ENCODE data around the gene TSPEAR. TPM values are rescaled to one million over a fixed set of nuclear protein-coding genes. Genes with fewer than 3 reads are reported as not detected.

The TSPEAR gene
- total RNA-seq, 3 donors from 2014 or later (not counting 1 experiment from before 2014, with no cell fraction given) = not detected

GRCh38 chr21:44734026-44734745, 22.8 kb upstream of the TSPEAR start:
- Mint-ChIP-seq H3K4me1 (peaks cover 0 to 6% of the 10 kb centered on the region in 2 donors), H3K9me3 (no peaks in the 10 kb centered on the region), H3K27me3 (ENCODE audit: low read depth in 2 of 2) (peaks cover 7 to 11% of the 10 kb centered on the region in 2 donors), H3K36me3 (no peaks in the 10 kb centered on the region), H3K4me3 (no peak overlapping the region), H3K27ac (no peak overlapping the region)
- TF ChIP-seq, protein P1, sequence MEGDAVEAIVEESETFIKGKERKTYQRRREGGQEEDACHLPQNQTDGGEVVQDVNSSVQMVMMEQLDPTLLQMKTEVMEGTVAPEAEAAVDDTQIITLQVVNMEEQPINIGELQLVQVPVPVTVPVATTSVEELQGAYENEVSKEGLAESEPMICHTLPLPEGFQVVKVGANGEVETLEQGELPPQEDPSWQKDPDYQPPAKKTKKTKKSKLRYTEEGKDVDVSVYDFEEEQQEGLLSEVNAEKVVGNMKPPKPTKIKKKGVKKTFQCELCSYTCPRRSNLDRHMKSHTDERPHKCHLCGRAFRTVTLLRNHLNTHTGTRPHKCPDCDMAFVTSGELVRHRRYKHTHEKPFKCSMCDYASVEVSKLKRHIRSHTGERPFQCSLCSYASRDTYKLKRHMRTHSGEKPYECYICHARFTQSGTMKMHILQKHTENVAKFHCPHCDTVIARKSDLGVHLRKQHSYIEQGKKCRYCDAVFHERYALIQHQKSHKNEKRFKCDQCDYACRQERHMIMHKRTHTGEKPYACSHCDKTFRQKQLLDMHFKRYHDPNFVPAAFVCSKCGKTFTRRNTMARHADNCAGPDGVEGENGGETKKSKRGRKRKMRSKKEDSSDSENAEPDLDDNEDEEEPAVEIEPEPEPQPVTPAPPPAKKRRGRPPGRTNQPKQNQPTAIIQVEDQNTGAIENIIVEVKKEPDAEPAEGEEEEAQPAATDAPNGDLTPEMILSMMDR (IDR thresholded peaks at IDR 0.05) = no peak
- Histone ChIP-seq H3K27me3 (ENCODE audit: control insufficient read depth, insufficient read depth, low read length) (no peaks in the 10 kb centered on the region), H3K27ac (ENCODE audit: low read length) (no peak overlapping the region), H3K4me3 (ENCODE audit: low read length) (no peak overlapping the region), H3K36me3 (ENCODE audit: control insufficient read depth, insufficient read depth, low read length) (no peaks in the 10 kb centered on the region), H3K4me1 (ENCODE audit: control insufficient read depth, insufficient read depth, low read length) (no peaks in the 10 kb centered on the region), H3K9me3 (ENCODE audit: control insufficient read depth, insufficient read depth, low read length) (peaks cover 9% of the 10 kb centered on the region)
- ATAC-seq (no peak), DNase-seq (no peak)
- WGBS (ENCODE audit: insufficient coverage) = 89% methylated on average over 20 of the region's 21 CpGs
- intact Hi-C loops (cut with micrococcal nuclease) = no loop called here

DNA sequence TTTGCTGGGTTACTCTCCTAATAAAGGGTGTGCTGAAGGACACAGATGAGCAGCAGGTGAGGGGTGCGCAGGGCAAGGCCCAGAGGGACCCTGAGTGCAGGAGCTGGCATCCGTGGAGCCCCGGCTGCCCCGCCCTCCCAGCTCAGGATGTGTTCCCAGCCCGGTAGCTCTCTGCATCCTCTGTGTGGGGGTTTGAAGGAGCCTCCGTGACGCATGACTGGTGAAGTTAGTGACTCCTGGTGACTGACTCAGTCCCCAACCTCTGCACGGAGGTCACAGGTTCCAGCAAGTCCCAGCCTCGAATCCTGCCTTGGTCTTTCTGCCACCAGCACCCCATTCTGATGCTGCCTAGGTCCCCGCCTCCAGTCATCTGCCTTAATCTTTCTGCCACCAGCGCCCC, 21.6 kb upstream of the TSPEAR start:
- DNase-seq = no peak
- Histone ChIP-seq H3K36me3 (ENCODE audit: control insufficient read depth, insufficient read depth, low read length) (no peaks in the 10 kb centered on the region), H3K9me3 (ENCODE audit: control insufficient read depth, insufficient read depth, low read length) (no peaks in the 10 kb centered on the region), H3K27ac (ENCODE audit: low read length) (no peak overlapping the region), H3K27me3 (ENCODE audit: control insufficient read depth, insufficient read depth, low read length) (no peaks in the 10 kb centered on the region), H3K4me3 (ENCODE audit: low read length) (no peak overlapping the region), H3K4me1 (ENCODE audit: control insufficient read depth, insufficient read depth, low read length) (no peaks in the 10 kb centered on the region)
- H3K9me3 Mint-ChIP-seq = no peaks in the 10 kb centered on the region
- H3K36me3 Mint-ChIP-seq = no peaks in the 10 kb centered on the region
- peaks cover 0 to 8% of the 10 kb centered on the region in 2 donors for H3K4me1 Mint-ChIP-seq
- TF ChIP-seq, protein P1 (IDR thresholded peaks at IDR 0.05) = no peak
- no peak for ATAC-seq
- H3K27ac Mint-ChIP-seq = no peak overlapping the region
- intact Hi-C loops (cut with micrococcal nuclease) = no loop called here
- 87% methylated on average over 11 of the region's 11 CpGs for WGBS (ENCODE audit: insufficient coverage)
- peaks cover 9 to 14% of the 10 kb centered on the region in 2 donors for H3K27me3 Mint-ChIP-seq (ENCODE audit: low read depth in 2 of 2)
- H3K4me3 Mint-ChIP-seq = no peak overlapping the region

GRCh38 chr21:44732263-44732662, 20.9 kb upstream of the TSPEAR start:
- 94% methylated on average over 10 of the region's 10 CpGs for WGBS (ENCODE audit: insufficient coverage)
- ATAC-seq = no peak
- no peaks in the 10 kb centered on the region for H3K4me1 ChIP-seq (ENCODE audit: control insufficient read depth, insufficient read depth, low read length)
- no peaks in the 10 kb centered on the region for H3K9me3 ChIP-seq (ENCODE audit: control insufficient read depth, insufficient read depth, low read length)
- no peak overlapping the region for H3K27ac ChIP-seq (ENCODE audit: low read length)
- no peaks in the 10 kb centered on the region for H3K27me3 ChIP-seq (ENCODE audit: control insufficient read depth, insufficient read depth, low read length)
- Mint-ChIP-seq H3K27me3 (ENCODE audit: low read depth in 2 of 2) (peaks cover 15% of the 10 kb centered on the region in 2 donors), H3K4me3 (no peak overlapping the region), H3K27ac (no peak overlapping the region), H3K36me3 (no peaks in the 10 kb centered on the region), H3K4me1 (peaks cover 0 to 11% of the 10 kb centered on the region in 2 donors), H3K9me3 (no peaks in the 10 kb centered on the region)
- intact Hi-C loops (cut with micrococcal nuclease) = no loop called here
- TF ChIP-seq, protein P1 (IDR thresholded peaks at IDR 0.05) = no peak
- H3K36me3 ChIP-seq (ENCODE audit: control insufficient read depth, insufficient read depth, low read length) = no peaks in the 10 kb centered on the region
- H3K4me3 ChIP-seq (ENCODE audit: low read length) = no peak overlapping the region
- no peak for DNase-seq
